HCT116 (cell line): ENCODE measurements around the gene MED27.

ENCODE experiments used
- ATF3 ChIP-seq: IDR thresholded peaks from 2 replicates; pipeline ENCODE4 v1.6.1; 2012
- EZH2 ChIP-seq: fragments of 200-600 bp; sonication (generic); IDR thresholded peaks from 2 replicates; pipeline ENCODE4 v1.6.1; 2017; ENCODE audit warnings: antibody characterized with exemption, mixed run types
- POLR2A ChIP-seq: IDR thresholded peaks from 2 replicates; pipeline ENCODE4 v1.7.0; 2011; ENCODE audit warnings: borderline replicate concordance; ENCODE audit not compliant: insufficient read depth, insufficient read length; ENCODE audit errors: extremely low read depth
- RAD21 ChIP-seq: IDR thresholded peaks from 2 replicates; pipeline ENCODE4 v1.6.1; 2012; ENCODE audit warnings: low read depth, mild to moderate bottlenecking
- TF ChIP-seq, protein P1 (sequence below): IDR thresholded peaks from 2 replicates; pipeline ENCODE4 v1.6.1; 2012; ENCODE audit warnings: low read depth

- TF ChIP-seq, protein P1, sequence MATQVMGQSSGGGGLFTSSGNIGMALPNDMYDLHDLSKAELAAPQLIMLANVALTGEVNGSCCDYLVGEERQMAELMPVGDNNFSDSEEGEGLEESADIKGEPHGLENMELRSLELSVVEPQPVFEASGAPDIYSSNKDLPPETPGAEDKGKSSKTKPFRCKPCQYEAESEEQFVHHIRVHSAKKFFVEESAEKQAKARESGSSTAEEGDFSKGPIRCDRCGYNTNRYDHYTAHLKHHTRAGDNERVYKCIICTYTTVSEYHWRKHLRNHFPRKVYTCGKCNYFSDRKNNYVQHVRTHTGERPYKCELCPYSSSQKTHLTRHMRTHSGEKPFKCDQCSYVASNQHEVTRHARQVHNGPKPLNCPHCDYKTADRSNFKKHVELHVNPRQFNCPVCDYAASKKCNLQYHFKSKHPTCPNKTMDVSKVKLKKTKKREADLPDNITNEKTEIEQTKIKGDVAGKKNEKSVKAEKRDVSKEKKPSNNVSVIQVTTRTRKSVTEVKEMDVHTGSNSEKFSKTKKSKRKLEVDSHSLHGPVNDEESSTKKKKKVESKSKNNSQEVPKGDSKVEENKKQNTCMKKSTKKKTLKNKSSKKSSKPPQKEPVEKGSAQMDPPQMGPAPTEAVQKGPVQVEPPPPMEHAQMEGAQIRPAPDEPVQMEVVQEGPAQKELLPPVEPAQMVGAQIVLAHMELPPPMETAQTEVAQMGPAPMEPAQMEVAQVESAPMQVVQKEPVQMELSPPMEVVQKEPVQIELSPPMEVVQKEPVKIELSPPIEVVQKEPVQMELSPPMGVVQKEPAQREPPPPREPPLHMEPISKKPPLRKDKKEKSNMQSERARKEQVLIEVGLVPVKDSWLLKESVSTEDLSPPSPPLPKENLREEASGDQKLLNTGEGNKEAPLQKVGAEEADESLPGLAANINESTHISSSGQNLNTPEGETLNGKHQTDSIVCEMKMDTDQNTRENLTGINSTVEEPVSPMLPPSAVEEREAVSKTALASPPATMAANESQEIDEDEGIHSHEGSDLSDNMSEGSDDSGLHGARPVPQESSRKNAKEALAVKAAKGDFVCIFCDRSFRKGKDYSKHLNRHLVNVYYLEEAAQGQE = no peak
- TF ChIP-seq ATF3 = no peak
- no peak for TF ChIP-seq RAD21
- no peak for TF ChIP-seq POLR2A
- TF ChIP-seq EZH2 = no peak
Measured at GRCh38 chr9:132094314-132094791, 14.7 kb upstream of the MED27 start.
